GM19372 (cell line): ENCODE data around the gene KDM4B.
"Not testable (repeated sequence)": the region's sequence is repeated elsewhere in the genome, so short reads cannot be mapped to it uniquely, and the experiment has no call there.

Experiments used
- ATAC-seq: cut with Tn5 transposase; IDR thresholded peaks from one replicate; pipeline ENCODE4 v1.9.1; 2021; ENCODE audit warnings: mild to moderate bottlenecking, low read depth, moderate library complexity; ENCODE audit not compliant: unreplicated experiment

Gene KDM4B

DNA sequence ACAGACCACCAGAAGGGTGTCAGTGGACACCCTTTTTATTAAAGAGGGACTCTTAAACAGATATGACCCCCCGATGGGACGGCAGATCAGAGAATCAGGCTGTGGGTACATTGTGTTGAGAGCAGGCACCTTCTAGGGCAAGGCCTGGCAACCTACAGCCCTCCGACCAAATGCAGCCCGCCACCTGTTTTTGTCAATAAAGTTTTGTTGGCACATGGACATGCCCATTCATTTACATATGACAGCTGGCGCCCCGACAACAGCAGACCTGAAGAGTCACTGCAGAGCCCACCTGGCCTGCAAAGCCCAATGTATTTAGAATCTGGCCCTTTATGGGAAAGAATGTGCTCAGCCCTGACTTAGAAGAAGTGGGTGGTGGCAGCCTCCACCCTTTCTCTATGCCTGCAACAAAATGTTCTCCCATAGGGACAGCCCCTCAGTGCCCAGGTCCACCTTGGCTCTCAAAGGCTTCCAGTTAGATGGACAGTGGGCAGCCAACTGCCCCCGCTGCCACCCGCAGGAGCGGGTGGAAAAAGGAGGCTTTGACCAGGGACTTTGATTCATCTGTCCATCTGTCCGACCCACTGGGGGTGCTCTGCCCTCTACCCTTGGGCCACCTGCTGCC is 186.8 kb downstream of the KDM4B start:
- no peak for ATAC-seq

DNA sequence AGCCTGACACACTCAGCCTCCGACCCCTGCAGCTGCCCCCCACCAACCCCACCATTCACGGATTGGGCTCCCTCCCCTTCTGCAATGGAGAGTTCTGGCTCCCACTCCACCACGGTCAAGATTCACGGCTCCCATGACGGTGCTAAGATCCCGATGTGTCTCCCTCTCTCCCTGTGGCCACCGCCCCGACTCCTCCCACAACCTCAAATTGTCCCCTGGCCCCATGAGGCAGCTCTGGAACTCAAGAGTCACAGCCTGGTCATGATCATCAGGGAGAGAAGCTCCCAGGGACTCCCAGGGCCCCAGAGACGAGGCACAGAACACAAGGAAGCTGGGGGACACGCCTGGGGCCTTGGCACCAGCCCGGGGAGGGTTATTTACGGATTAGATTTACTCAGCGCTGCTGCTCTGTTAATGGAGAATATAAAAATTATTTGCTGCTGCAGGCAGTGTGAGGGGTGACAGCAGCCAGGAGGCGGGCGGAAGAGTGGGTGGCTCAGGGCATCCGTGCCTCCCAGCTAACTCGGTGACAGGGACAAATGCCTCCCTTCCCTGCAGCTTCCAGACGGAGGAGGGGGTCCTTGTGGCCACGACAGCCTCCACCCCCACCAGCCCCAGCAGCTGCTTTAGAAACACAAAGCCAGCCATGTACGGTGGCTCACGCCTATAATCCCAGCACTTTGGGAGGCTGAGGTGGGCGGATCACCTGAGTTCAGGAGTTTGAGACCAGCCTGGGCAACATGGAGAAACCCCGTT is 187.5 kb downstream of the KDM4B start:
- no peak for ATAC-seq

DNA sequence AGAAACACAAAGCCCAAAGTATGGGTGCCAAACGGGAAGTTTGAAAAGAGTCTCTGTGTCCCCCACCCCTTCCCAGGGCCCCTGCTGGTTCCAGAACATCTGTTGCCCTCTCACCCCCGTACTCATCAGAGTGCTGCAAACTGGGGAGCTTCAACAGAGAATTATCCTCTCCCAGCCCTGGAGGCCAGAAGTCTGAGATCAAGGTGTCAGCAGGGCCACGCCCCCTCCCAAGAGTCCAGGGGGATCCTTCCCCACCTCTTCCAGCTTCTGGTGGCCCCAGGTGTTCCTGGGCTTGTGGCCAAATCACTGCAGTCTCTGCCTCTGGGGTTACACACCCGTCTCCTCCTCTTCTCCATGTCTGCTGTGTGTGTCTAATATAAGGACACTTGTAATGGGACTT is 188.3 kb downstream of the KDM4B start:
- ATAC-seq = no peak

GRCh38 chr19:5158549-5159134 is 189.7 kb downstream of the KDM4B start:
- not testable (repeated sequence) for ATAC-seq

DNA sequence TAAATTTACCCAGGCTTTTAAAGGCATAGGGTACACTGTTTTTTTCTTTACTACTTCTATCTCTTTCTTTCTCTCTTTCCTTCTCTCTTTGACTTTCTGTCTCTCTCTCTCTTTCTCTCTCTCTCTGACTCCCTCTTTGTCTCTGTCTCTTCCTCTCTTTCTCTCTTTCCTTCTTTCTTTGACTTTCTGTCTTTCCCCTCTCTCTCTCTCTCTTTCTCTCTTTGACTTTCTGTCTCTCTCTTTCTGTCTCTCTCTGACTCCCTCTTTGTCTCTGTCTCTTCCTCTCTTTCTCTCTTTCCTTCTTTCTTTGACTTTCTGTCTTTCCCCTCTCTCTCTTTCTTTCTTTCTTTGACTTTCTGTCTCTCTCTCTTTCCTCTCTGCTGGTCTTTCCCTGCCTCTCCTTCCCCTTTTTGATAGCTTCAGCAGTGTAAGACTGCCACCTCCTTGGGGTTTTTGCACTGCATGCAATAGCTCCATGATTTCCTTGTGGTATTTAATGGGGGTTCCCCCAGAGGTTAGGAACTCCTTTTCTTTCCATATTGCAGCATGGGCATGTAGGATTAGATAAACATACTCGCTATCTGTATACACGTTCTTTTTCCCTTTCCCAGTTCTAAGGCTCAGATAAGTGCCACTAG is 191.4 kb downstream of the KDM4B start:
- ATAC-seq = not testable (repeated sequence)

DNA sequence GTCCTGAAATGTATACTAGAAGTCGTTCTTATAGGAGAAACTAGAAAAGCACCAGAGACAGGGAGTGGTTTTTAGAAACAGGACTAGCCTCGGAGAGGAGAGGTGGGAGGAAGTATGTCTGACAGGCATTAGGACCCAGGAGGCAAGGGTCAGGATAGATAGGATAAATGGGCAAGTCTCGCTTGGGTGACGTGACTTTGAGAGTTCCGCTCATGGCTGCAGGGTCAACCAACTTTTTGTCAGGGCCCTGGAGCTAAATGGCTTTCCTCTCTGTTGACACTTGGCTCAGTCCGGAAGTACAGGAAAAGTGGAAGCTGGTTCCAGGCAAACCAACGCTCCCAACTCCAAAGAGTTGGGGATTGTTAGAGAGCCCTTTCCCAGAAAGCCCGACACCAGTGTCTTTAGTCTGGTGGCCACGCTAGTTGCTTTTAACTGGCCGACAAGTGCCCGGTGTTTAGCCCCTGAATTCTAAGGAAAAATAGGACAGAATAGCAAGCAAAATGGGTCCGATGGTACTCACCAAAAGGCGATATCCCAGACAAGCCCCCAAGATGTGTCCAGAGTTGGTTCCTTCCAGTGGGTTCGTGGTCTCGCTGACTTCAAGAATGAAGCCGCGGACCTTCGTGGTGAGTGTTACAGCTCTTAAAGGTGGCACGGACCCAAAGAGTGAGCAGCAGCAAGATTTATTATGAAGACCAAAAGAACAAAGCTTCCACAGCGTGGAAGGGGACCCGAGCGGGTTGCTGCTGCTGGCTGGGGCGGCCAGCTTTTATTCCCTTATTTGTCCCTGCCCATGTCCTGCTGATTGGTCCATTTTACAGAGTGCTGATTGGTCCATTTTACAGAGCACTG is 196.2 kb downstream of the KDM4B start:
- not testable (repeated sequence) for ATAC-seq

DNA sequence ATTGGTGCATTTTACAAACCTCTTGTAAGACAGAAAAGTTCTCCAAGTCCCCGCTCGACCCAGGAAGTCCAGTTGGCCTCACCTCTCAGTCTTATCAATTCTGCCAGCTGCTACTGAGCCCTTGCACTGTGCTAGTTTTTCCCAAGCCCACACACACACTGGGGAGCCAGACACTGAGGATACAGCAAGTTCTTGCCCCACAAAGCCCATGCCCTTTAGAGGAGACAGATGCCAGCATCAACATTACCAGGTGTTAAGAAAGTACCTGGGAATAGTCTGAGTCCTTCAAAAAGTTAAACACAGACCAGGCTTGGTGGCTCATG is 196.7 kb downstream of the KDM4B start:
- no peak for ATAC-seq

- ATAC-seq = no peak
These were observed 197.3 kb downstream of the KDM4B start for GRCh38 chr19:5166262-5166661.

DNA sequence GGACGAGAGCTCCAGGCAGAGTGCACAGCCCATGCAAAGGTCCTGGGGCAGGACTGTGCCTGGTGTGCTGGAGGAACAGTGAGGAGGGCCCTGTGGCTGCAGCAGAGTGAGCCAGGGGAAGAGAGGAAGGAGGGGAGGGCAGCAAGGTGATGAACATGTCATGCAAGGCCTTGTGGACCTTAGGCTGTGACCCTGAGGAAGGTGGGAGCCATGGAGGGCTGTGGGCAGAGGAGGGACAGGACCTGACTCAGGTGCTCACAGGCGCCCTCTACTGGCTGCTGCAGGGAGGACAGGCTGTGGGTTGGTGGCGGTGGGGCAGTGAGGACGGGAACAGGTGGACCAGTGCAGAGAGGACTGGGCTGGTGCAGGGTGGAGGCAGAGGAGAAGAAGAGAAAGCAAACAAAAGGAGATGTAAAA is 201.4 kb downstream of the KDM4B start:
- ATAC-seq = no peak

- no peak for ATAC-seq
These were observed 202.8 kb downstream of the KDM4B start for GRCh38 chr19:5171711-5172110.

GRCh38 chr19:5172859-5173630 is 204.1 kb downstream of the KDM4B start:
- no peak for ATAC-seq

DNA sequence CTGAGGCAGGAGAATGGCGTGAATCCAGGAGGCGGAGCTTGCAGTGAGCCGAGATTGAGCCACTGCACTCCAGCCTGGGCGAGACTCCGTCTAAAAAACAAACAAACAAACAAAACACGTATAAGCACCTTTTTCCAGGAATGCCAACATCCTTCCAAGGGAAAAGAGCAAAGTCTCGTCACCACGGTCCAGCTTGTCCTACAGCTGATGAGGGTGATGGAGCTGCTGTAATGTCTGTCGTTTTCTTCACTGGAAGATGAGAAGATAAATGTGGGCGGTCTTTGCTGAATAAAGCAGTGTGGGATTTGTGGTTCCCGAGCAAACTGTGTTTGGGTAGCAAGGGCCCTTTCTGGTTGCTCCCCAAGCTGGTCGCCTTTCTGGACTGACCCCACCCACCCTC is 205.1 kb downstream of the KDM4B start:
- no peak for ATAC-seq

GRCh38 chr19:5177745-5178450 is 209.0 kb downstream of the KDM4B start:
- no peak for ATAC-seq

DNA sequence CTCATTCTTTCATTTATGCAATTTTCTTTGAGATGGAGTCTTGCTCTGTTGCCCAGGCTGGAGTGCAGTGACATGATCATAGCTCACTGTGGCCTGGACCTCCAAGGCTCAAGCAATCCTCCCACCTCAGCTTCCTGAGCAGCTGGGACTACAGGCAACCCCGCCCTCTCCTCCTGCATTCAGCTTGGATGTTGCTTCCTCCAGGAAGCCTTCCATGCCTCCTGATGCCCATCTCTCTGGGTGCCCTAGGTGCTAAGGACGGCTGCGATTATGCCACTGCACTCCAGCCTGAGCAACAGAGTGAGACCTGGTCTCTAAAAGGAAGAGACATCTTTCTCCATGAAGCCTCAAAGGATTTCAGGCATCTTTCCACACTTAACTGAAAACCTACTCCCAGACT is 209.9 kb downstream of the KDM4B start:
- no peak for ATAC-seq

GRCh38 chr19:5179256-5179655 is 210.3 kb downstream of the KDM4B start:
- no peak for ATAC-seq

DNA sequence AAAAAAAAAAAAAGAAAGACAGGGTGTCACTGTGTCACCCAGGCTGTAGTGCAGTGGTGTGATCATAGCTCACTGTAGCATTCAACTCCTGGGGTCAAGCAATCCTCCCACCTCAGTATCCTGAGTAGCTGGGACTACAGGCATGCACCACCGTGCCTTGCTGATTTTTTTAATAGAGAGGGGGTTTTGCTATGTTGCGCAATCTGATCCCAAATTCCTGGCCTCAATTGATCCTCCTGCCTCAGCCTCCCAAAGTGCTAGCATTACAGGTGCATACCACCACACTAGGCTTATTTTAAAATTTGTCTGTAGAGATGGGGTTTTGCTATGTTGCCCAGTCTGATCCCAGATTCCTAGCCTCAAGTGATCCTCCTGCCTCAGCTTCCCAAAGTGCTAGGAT is 212.4 kb downstream of the KDM4B start:
- ATAC-seq = no peak

DNA sequence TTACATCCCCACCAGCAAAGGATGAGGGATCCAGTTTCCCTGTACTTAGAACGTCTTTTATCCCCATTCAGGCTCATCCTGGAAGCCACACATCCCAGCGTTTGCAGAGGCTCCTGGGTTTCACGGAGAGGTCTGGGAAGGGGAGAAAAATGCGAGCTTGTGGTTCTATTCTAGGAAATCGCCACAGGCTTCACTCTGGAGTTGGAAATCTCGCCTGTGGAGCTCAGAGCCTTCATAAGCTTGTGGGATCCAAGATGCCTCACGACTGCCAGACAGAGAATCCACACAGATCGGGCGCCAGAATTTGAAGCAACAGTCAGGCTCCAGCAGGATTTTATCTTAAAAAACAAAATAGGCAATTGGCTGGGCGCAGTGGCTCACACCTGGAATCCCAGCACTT is 213.8 kb downstream of the KDM4B start:
- no peak for ATAC-seq

DNA sequence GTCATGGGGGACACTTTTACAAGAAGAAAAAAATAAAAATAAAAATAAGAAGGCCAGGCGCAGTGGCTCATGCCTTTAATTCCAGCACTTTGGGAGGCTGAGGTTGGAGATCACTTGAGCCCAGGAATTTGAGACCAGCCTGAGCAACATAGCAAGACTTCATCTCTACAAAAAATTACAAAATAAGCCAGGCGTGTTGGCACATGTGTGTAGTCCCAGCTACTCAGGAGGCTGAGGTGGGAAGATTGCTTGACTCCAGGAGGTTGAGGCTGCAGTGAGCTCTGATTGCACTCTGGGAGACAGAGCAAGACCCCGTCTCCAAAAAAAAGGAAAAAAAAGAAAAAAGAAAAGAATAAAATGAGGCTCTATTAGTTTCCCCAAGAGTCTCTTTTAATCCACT is 214.7 kb downstream of the KDM4B start:
- no peak for ATAC-seq

GRCh38 chr19:5184930-5185329 is 216.0 kb downstream of the KDM4B start:
- no peak for ATAC-seq
